GM18505 (cell line): ENCODE results near the gene CA7.
"Not testable (repeated sequence)": the region's sequence is repeated elsewhere in the genome, so short reads cannot be mapped to it uniquely, and the experiment has no call there.

Experiments
- ATAC-seq: cut with Tn5 transposase; IDR thresholded peaks from one replicate; pipeline ENCODE4 v1.9.1; 2021; ENCODE audit not compliant: unreplicated experiment
- POLR2A ChIP-seq: IDR thresholded peaks from 4 replicates; pipeline ENCODE4 v1.6.1; 2011; ENCODE audit warnings: borderline replicate concordance; ENCODE audit not compliant: insufficient read depth, insufficient read length; ENCODE audit errors: extremely low read depth

CA7 gene

DNA sequence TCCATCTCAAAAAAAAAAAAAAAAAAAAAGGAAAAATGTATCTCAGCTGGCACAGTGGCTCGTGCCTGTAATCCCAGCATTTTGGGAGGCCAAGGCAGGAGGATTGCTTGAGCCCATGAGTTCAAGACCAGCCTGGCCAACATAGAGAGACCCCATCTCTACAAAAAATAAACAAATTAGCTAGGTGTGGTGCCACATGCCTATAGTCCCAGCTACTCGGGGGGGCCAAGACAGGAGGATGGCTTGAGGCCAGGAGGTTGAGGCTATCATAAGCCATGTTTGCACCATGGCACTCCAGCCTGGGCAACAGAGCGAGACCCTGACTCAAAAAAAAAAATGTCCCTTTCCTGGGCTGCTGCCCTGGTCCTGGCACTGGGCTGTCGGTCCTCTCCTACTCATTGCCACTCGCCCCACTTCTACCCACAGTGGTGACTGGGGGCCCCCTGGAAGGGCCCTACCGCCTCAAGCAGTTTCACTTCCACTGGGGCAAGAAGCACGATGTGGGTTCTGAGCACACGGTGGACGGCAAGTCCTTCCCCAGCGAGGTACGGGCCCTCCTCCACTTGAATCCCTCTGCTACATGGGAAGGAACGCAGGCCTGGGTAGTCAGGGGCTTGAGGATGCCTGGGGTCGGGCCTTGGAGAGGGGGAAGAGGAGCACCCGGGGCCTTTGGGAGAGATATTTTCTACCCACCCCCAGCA lies 6.1 kb downstream of the CA7 start:
- no peak for TF ChIP-seq POLR2A
- no peak for ATAC-seq

DNA sequence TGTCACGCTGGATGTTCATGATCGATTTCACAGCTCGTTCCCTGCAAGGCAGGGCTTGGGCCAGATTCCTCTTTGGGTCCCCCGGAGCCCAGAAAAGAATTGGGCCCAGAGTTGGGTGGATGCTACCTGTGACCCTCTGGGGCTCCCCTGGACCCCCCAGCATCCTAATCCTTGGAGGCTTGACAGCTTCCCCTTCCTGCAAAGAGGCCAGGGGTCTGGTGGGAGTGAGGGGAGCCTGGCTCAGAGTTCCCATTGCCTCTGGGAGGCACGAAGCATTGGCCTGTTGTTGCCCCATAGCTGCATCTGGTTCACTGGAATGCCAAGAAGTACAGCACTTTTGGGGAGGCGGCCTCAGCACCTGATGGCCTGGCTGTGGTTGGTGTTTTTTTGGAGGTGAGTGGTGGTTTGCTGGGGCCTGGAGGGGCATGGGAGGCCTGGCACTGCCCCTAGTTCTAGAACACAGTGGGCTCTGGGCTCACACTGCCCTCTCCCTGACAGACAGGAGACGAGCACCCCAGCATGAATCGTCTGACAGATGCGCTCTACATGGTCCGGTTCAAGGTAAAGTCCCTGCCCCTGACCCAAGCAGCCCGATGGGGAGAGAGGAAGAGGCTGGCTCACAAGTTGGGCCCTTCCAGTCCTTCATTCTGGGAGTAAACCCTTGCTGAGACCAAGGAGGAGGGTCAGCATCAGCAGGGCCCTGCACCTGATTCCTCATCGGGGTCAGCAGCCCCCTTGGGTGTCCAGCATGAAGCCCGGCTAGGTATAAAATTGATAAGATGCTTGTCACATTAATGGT lies 7.2 kb downstream of the CA7 start:
- no peak for ATAC-seq
- TF ChIP-seq POLR2A = no peak

DNA sequence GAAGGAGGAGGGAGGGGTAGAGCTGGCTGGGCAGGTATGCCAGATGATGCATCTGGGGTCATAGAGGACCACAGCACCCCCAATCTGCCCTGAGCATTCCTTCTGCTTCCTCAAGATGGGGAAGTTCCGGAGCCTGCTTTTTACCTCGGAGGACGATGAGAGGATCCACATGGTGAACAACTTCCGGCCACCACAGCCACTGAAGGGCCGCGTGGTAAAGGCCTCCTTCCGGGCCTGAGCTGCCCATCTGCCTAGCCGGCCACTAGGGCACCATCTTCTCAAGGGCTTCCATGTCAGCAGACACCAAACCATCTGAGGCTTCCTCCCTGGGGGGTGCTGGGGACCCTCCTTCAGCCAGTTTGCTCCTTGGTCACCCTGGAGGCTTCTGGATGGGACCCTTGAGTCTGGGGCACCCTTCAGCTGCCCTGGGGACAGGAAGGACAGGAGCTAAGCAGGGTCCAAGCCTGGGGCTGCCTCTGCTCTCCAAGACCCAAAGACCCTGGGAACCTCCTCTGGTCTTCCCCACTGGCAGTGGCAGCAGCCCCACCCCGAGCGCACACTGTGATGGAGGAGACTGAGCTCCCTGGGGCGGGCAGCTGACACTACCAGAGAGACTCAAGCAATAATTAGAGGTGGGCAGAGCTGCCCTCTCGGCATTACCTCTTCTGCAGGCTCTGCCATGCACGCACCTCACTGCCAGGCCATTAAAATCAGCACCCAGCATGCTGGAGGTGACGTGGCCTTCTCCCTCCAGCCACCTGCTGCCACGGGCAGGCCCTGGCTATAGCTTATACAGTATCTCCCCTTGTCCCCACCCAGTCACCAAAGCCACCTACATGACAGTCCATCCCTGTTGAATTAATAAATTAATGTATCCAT lies 9.3 kb downstream of the CA7 start:
- ATAC-seq = no peak
- no peak for TF ChIP-seq POLR2A

DNA sequence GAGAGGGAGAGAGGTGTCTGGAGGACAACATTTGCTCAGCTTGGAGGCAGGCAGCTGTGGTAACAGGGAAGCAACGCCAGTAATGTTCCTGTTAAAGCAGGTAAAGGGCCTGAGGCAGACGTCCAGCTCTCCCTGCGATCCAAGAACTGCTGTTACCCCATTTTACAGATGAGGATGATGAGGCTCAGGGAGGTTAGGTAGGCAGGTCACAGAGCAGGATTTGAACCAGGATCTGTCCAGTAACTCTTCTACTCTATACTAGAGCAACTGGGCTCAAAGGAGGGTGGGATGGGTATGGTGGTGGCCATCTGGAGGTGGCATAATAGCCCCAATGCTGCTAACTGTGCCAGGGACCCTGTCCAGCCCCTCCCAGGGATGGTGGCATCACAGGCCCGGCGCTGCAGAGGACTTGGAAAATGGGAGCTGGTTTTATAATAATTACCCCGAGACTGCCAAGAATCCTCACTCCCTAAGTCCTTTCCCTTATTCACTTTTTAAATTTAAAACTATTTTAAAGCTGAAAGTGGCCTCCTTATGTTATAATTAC lies 12.0 kb downstream of the CA7 start:
- ATAC-seq = no peak
- no peak for TF ChIP-seq POLR2A

DNA sequence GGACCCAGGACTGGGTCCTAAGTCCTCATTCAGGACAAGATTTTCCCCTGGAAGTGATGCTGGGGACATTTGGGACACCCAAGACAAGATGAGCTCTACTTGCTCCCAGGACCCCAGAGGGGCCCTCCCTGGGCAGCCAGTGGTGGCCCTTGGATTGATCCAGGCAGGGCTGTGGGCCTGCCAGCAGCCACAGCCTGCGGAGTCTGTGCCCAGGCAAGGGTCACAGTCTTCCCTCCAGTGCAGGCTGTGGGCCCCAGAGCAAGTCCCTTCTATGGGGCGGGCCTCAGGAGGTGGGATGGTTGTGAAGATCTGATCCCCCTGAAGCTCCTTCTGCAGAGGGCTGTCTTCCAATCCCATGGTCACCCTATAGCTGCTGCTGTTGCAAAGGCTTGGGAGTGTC lies 12.6 kb downstream of the CA7 start:
- ATAC-seq = no peak
- TF ChIP-seq POLR2A = no peak

DNA sequence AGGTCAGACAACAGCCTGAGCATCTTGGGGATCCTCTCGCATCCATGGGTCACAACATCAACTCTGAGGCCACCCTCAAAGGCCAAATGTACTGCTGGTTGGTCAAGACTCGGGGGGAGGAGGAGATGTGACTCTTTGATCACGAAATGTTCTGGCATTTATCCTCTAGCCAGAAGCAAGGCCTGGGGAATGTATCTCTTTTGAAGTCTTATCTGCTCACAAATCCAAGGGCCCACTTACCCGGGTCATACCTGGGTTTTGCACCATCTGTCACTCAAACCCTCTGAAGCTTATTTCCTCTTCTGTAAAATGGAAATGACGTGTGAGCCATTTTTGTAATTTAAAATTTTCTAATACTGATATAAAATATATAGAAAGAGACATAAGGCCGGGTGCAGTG lies 13.2 kb downstream of the CA7 start:
- no peak for ATAC-seq
- no peak for TF ChIP-seq POLR2A

DNA sequence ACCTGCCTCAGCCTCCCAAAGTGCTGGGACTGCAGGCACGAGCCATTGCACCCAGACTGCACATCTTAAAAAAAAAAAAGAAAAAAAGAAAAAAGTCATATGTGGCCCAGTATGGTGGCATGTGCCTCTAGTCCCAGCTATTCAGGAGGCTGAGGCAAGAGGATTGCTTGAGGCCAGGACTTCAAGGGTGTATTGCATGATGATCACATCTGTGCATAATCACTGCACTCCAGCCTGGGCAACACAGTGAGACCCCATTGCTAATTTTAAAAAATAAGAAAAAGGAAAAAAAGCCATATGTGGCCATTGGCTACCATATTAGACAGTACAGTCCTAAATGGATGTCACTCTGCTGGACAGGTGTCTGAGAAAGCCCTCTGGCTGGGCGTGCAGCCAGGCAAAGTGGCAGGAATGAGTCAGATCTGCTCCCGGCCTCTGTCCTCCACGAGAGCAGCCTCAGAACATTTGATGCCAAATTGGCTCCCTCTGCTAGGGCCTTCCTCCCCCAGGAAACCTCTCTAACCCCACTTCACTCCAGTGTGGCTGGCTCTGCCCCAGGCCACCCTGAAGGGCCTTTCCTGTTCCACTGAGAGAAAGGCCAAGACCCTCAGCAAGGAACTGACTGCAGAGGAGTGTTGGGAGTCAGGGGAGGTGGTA lies 14.7 kb downstream of the CA7 start:
- no peak for TF ChIP-seq POLR2A
- no peak for ATAC-seq

DNA sequence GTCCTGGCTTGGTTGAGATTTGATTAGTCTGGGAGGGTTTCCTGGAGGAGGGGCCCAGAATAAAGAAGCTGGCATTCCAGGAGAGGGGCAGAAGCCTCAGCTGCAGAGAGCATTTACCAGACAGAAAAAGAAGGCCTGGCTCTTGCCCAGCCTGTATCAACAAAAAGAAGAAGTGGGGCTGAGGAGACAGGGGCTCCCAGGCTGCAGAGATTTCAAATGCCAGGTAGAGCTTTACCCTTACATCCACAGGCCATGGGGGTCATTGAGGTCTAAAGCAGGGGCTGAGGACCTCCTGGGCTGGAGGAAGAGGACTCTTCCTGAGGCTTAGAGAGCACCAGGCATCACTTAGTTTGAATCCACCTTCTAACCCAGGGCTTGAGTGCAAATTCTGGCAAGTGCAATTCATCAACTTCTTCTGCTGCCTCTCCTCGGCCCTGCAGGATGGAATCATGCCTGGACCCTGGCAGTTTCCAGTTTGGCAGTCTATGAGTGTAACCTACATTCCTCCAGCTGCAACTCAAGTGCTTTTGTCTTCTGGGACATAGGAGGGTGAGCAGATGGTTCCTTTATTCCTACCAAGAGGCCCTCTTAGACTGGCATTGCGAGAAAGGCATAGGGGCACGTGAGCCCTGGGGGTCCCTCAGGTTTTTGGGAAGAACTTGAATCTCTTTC lies 15.3 kb downstream of the CA7 start:
- TF ChIP-seq POLR2A = no peak
- ATAC-seq = no peak

DNA sequence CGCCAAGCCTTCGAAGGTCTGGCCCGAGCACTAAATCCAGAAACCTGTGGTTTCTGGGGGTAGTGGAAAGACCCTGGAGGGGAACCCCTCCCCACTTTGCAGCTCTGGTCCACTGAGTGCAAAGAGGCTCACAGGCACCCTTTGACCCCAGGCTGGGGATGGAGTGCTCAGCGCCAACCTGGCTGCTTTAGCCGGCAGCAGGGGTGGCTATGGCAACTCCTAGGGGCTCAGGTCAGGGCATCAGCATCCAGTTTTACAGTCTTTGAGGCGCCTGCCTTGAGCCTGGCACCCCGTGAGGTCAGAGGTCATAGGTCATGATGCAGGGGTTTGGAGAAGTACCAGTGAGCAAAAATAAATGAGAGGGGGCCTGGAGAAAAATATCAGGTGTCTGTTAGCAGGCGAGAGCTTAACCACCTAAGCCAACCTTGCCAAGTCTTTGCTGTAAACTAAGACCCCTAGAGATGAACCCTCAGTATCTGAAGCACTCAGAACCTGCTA lies 17.9 kb downstream of the CA7 start:
- no peak for ATAC-seq
- TF ChIP-seq POLR2A = no peak

DNA sequence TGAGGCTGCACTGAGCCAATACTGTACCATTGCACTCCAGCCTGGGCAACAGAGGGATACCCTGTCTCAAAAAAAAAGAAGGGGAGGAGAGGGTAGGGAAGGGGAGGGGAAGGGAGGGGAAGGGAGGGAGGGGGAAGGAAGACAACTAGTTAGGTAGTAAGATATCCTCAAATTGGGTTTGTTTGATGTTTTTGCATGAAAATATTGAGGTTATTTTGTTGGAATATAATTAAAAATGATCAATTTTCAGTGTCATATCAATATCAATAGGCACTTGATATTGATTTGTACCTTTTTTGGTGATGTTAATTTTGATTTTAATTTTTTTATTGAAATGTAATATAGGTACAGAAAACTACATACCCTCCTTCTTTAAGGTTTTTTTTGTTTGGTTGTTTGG lies 19.5 kb downstream of the CA7 start:
- ATAC-seq = no peak
- TF ChIP-seq POLR2A = no peak

DNA sequence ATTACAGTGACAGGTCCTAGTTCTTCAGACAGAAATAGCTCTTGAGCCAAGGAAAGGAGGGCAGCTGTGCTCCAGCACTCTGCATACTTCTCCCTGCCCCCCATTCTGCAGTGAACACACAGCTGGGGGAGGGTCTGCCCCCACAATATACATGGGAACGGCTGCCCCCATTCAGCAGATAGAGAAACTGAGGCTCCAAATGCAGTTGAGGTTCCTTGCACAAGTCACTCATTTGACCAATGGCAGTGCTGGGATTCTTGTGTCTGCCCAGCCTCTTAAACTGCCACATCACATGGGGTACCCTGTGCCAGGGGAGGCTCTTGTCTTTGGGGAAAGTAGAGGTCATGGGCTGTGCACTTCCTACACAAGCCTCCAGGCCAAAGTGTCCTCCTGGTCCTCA lies 25.2 kb downstream of the CA7 start:
- no peak for ATAC-seq
- no peak for TF ChIP-seq POLR2A

DNA sequence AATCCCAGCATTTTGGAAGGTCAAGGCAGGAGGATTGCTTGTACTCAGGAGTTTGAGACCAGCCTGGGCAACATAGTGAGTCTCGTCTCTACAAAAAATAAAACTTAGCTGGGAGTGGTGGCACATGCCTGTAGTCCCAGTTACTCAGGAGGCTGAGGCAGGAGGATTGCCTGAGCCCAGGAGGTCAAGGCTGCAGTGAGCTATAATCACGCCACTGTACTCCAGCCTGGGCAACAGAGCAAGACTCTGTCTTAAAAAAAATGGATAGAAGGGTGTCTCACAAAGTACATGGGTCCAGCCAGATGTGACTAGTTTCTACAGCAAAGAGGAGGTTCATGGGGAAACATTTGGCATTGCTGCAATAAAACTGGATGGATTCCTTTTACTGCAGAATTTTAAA lies 27.1 kb downstream of the CA7 start:
- ATAC-seq = not testable (repeated sequence)
